ENCODE measurements around the gene CHRDL2. TPM values are rescaled to one million over a fixed set of nuclear protein-coding genes. Genes with fewer than 3 reads are reported as not detected.

Gene CHRDL2
- total and polyA plus RNA-seq, 2 of the 13 experiments (the other 11 are each of a cell fraction or from before 2014, with no cell fraction given): 0.04 TPM; not detected in 1

- TF ChIP-seq ZNF280B (CRISPR knock-in tag; IDR thresholded peaks at IDR 0.05; ENCODE audit: borderline replicate concordance): no peak
- no peak for TF ChIP-seq ZSCAN29 (CRISPR knock-in tag; conservative IDR thresholded peaks at IDR 0.05)
- no peak for TF ChIP-seq ZNF703 (CRISPR knock-in tag; IDR thresholded peaks at IDR 0.05; ENCODE audit: borderline replicate concordance)
- no peak for TF ChIP-seq ELF4 (CRISPR knock-in tag; IDR thresholded peaks at IDR 0.05; ENCODE audit: borderline replicate concordance)
- no peak for TF ChIP-seq ESRRA (CRISPR knock-in tag; IDR thresholded peaks at IDR 0.05; ENCODE audit: low read depth)
- TF ChIP-seq NFAT5 (CRISPR knock-in tag; IDR thresholded peaks at IDR 0.05): no peak
- TF ChIP-seq ZFP91 (CRISPR knock-in tag; IDR thresholded peaks at IDR 0.05; ENCODE audit: borderline replicate concordance): no peak
- no peak for TF ChIP-seq ZNF17 (CRISPR knock-in tag; IDR thresholded peaks at IDR 0.05)
- TF ChIP-seq BATF2 (CRISPR knock-in tag; IDR thresholded peaks at IDR 0.05): no peak
- no peak for TF ChIP-seq ZNF597 (CRISPR knock-in tag; IDR thresholded peaks at IDR 0.05)
- no peak for TF ChIP-seq ZNF501 (CRISPR knock-in tag; IDR thresholded peaks at IDR 0.05)
- TF ChIP-seq ZSCAN30 (CRISPR knock-in tag; IDR thresholded peaks at IDR 0.05): no peak
- TF ChIP-seq ZNF382 (CRISPR knock-in tag; IDR thresholded peaks at IDR 0.05; ENCODE audit: borderline replicate concordance): no peak
- no peak for TF ChIP-seq ZNF333 (CRISPR knock-in tag; IDR thresholded peaks at IDR 0.05; ENCODE audit: borderline replicate concordance)
- no peak for TF ChIP-seq NFIC (IDR thresholded peaks at IDR 0.05; ENCODE audit: low read length)
- TF ChIP-seq HDAC6 (IDR thresholded peaks at IDR 0.05; ENCODE audit: low read depth, low read length): no peak
- peak; percentile 63; the same call in 1 of the 2 replicates for TF ChIP-seq ZNF768 (CRISPR knock-in tag; IDR thresholded peaks at IDR 0.05)
- peak; percentile 84 for TF ChIP-seq HNRNPLL (IDR thresholded peaks at IDR 0.05; ENCODE audit: low read depth, low read length, poor library complexity, severe bottlenecking)
- TF ChIP-seq JUND (CRISPR knock-in tag; IDR thresholded peaks at IDR 0.05): no peak
These were observed 4.6 kb downstream of the CHRDL2 start (continued) for GRCh38 chr11:74726547-74727182.
